ENCODE results near the gene SENP6. TPM values are rescaled to one million over a fixed set of nuclear protein-coding genes. Genes with fewer than 3 reads are reported as not detected.

The SENP6 gene
- polyA plus RNA-seq, 1 donor (not counting 4 experiments of a cell fraction or from before 2014, with no cell fraction given), result 41.1 TPM

DNA sequence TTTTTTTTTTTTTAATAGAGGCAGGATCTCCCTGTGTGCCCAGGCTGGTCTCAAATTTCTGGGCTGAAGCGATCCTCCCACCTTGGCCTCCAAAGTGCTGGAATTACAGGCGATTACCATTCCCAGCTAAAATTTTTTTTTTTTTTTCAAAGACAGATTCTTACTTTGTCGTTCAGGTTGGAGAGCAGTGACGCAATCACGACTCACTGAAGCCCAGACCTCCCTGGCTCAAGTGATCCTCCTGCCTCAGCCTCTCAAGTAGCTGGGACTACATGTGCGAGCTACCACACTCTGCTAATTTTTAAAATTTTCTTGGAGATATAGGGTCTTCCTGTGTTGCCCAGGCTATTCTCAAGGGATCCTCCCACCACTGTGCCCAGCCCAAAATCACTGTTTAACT is 89.3 kb downstream of the SENP6 start:
- Histone ChIP-seq H4K20me1 (ENCODE audit: control insufficient read depth, extremely low read depth, insufficient read depth, low read length) (no peaks in the 10 kb centered on the region), H3K4me3 (ENCODE audit: control insufficient read depth in 2 of 3, extremely low read depth in 1 of 3, insufficient read depth in 2 of 3, low read depth in 1 of 3, low read length in 3 of 3) (no peak overlapping the region), H3K4me1 (ENCODE audit: control insufficient read depth, extremely low read depth, insufficient read depth, low read length) (no peaks in the 10 kb centered on the region), H3K27me3 (ENCODE audit: control insufficient read depth, extremely low read depth, insufficient read depth, low read length) (no peaks in the 10 kb centered on the region), H3K79me2 (ENCODE audit: control insufficient read depth, insufficient read depth, low read length) (no peaks in the 10 kb centered on the region), H2AFZ (ENCODE audit: control insufficient read depth, low read length) (no peak overlapping the region), H3K36me3 (ENCODE audit: control insufficient read depth in 2 of 2, extremely low read depth in 1 of 2, insufficient read depth in 2 of 2, low read length in 2 of 2) (peaks cover 0 to 4% of the 10 kb centered on the region in 2 experiments), H3K9me3 (ENCODE audit: control insufficient read depth, low read depth, low read length) (no peaks in the 10 kb centered on the region), H3K4me2 (ENCODE audit: control insufficient read depth, extremely low read depth, insufficient read depth, low read depth, low read length) (no peak overlapping the region), H3K9me1 (ENCODE audit: control insufficient read depth, extremely low read depth, insufficient read depth, low read length) (no peaks in the 10 kb centered on the region), H3K27ac (ENCODE audit: control insufficient read depth, insufficient read depth, low read length) (no peak overlapping the region), H3K9ac (ENCODE audit: control insufficient read depth, extremely low read depth, insufficient read depth, low read length) (no peak overlapping the region)
- dilution Hi-C loops (cut with MboI; ENCODE audit: extremely low pct_ligation_motif_present, low sequenced_read_pairs), result no loop called here
- no peak for TF ChIP-seq EZH2 (IDR thresholded peaks at IDR 0.05; ENCODE audit: low read length)
- TF ChIP-seq, protein P1, sequence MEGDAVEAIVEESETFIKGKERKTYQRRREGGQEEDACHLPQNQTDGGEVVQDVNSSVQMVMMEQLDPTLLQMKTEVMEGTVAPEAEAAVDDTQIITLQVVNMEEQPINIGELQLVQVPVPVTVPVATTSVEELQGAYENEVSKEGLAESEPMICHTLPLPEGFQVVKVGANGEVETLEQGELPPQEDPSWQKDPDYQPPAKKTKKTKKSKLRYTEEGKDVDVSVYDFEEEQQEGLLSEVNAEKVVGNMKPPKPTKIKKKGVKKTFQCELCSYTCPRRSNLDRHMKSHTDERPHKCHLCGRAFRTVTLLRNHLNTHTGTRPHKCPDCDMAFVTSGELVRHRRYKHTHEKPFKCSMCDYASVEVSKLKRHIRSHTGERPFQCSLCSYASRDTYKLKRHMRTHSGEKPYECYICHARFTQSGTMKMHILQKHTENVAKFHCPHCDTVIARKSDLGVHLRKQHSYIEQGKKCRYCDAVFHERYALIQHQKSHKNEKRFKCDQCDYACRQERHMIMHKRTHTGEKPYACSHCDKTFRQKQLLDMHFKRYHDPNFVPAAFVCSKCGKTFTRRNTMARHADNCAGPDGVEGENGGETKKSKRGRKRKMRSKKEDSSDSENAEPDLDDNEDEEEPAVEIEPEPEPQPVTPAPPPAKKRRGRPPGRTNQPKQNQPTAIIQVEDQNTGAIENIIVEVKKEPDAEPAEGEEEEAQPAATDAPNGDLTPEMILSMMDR (optimal IDR thresholded peaks at IDR 0.05 in 1 of 3, IDR thresholded peaks at IDR 0.05 in 1 of 3, conservative IDR thresholded peaks at IDR 0.05 in 1 of 3; ENCODE audit: extremely low read depth in 1 of 3, insufficient read depth in 2 of 3, low read length in 3 of 3), result no peak
- DNase-seq (ENCODE audit: low read depth, low spot score) (no peak), FAIRE-seq (no peak)

DNA sequence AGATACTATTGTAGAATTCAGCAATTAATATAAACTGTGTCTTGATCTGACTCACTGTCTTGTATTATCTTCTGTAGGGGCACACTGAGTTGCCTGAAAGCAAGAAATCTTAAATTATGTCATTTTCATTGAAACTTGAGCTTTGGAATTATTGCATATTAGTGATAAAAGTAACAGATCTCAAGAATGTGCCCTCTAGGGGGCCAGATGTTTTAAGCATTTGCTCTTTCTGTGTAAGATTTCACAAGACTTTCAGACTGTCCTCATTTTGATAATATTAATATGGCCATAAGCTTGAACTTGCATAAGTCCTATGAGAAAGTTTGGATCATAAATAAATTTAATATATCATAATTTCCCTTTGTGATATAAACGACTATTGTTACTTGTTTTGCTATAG is 91.9 kb downstream of the SENP6 start:
- no peaks in the 10 kb centered on the region for H3K27me3 ChIP-seq (ENCODE audit: control insufficient read depth, extremely low read depth, insufficient read depth, low read length)
- dilution Hi-C loops (cut with MboI; ENCODE audit: extremely low pct_ligation_motif_present, low sequenced_read_pairs), result no loop called here
- H3K27ac ChIP-seq (ENCODE audit: control insufficient read depth, insufficient read depth, low read length), result no peak overlapping the region
- H3K79me2 ChIP-seq (ENCODE audit: control insufficient read depth, insufficient read depth, low read length), result no peaks in the 10 kb centered on the region
- H2AFZ ChIP-seq (ENCODE audit: control insufficient read depth, low read length), result no peak overlapping the region
- no peak overlapping the region for H3K4me2 ChIP-seq (ENCODE audit: control insufficient read depth, extremely low read depth, insufficient read depth, low read depth, low read length)
- H4K20me1 ChIP-seq (ENCODE audit: control insufficient read depth, extremely low read depth, insufficient read depth, low read length), result no peaks in the 10 kb centered on the region
- H3K4me3 ChIP-seq (ENCODE audit: control insufficient read depth in 2 of 3, extremely low read depth in 1 of 3, insufficient read depth in 2 of 3, low read depth in 1 of 3, low read length in 3 of 3), result no peak overlapping the region
- no peaks in the 10 kb centered on the region for H3K9me1 ChIP-seq (ENCODE audit: control insufficient read depth, extremely low read depth, insufficient read depth, low read length)
- FAIRE-seq (no peak), DNase-seq (ENCODE audit: low read depth, low spot score) (no peak)
- no peak overlapping the region for H3K9ac ChIP-seq (ENCODE audit: control insufficient read depth, extremely low read depth, insufficient read depth, low read length)
- H3K4me1 ChIP-seq (ENCODE audit: control insufficient read depth, extremely low read depth, insufficient read depth, low read length), result no peaks in the 10 kb centered on the region
- TF ChIP-seq, protein P1 (optimal IDR thresholded peaks at IDR 0.05 in 1 of 3, IDR thresholded peaks at IDR 0.05 in 1 of 3, conservative IDR thresholded peaks at IDR 0.05 in 1 of 3; ENCODE audit: extremely low read depth in 1 of 3, insufficient read depth in 2 of 3, low read length in 3 of 3), result no peak
- TF ChIP-seq EZH2 (IDR thresholded peaks at IDR 0.05; ENCODE audit: low read length), result no peak
- peaks cover 0 to 10% of the 10 kb centered on the region in 2 experiments for H3K36me3 ChIP-seq (ENCODE audit: control insufficient read depth in 2 of 2, extremely low read depth in 1 of 2, insufficient read depth in 2 of 2, low read length in 2 of 2)
- H3K9me3 ChIP-seq (ENCODE audit: control insufficient read depth, low read depth, low read length), result no peaks in the 10 kb centered on the region

All from keratinocyte (primary cell).